Neural crest cell (in vitro differentiated cells): Measurements from ENCODE around the gene RPS6KA1. TPM values are rescaled to one million over a fixed set of nuclear protein-coding genes. Genes with fewer than 3 reads are reported as not detected.

Experiments used
- DNase-seq: peaks from one replicate; pipeline ENCODE4 v3.0.0; 2021; ENCODE audit warnings: low read depth, mixed read lengths, low spot score
- H3K27ac Mint-ChIP-seq: one replicate; pipeline ENCODE4 v1.8.0; 2021; ENCODE audit warnings: mild to moderate bottlenecking, mixed read lengths; ENCODE audit not compliant: unreplicated experiment
- H3K27me3 Mint-ChIP-seq: 2 replicates; pipeline ENCODE4 v1.8.0; 2021; ENCODE audit warnings: low read depth, mild to moderate bottlenecking, mixed read lengths
- H3K36me3 Mint-ChIP-seq: 2 replicates; pipeline ENCODE4 v1.8.0; 2021; ENCODE audit warnings: low read depth, mild to moderate bottlenecking, mixed read lengths
- H3K4me1 Mint-ChIP-seq: 2 replicates; pipeline ENCODE4 v1.8.0; 2021; ENCODE audit warnings: mixed read lengths
- H3K4me3 Mint-ChIP-seq: one replicate; pipeline ENCODE4 v1.8.0; 2021; ENCODE audit warnings: mild to moderate bottlenecking, mixed read lengths
- H3K9me3 Mint-ChIP-seq: 2 replicates; pipeline ENCODE4 v1.8.0; 2021; ENCODE audit warnings: mixed read lengths
- total RNA-seq: library from RNA; stranded (reverse); gene quantifications from 2 replicates; pipeline ENCODE4 v1.2.1, GENCODE V29; 2021
- TF ChIP-seq, protein P1 (sequence below): fragments of 200-600 bp; sonication (generic); conservative IDR thresholded peaks from 2 replicates; pipeline ENCODE4 v1.5.0; 2021; ENCODE audit warnings: antibody characterized with exemption, mild to moderate bottlenecking

Gene RPS6KA1
- total RNA-seq, 1 donor from 2014 or later = 41.6 TPM

DNA sequence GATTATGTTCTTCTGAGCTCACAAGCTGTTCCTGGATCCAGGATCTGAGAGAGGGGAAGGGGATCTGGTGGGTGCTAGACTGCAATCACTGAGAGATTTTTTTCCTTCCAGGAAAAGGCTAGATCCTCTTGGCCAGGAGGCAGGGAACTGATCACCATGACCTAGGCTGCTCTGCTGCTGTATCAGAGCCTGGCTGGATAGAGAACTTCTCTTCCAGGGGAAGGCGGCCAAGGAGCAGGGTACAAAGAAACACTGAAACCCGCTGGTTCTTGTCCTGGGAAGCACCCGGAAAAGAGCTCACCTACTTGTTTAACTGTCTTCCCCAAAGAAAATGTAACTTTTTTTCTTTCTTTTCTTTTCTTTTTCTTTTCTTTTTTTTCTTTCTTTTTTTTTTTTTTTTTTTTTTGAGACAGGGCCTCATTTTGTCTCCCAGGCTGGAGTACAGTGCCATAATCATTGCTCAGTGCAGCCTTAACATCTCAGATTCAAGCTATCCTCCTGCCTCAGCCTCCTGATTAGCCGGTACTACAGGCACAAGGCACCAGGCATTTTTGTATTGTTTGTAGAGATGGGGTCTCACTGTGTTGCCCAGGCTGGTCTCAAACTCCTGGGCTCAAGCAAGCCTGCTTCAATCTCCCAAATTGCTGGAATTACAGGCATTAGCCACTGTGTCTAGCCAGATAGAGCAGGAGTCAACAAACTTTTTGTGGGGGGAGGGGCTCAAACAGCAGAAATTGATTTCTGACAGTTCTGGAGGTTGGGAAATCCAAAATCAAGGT lies 12.4 kb upstream of the RPS6KA1 start:
- H3K4me3 Mint-ChIP-seq = no peak overlapping the region
- TF ChIP-seq, protein P1, sequence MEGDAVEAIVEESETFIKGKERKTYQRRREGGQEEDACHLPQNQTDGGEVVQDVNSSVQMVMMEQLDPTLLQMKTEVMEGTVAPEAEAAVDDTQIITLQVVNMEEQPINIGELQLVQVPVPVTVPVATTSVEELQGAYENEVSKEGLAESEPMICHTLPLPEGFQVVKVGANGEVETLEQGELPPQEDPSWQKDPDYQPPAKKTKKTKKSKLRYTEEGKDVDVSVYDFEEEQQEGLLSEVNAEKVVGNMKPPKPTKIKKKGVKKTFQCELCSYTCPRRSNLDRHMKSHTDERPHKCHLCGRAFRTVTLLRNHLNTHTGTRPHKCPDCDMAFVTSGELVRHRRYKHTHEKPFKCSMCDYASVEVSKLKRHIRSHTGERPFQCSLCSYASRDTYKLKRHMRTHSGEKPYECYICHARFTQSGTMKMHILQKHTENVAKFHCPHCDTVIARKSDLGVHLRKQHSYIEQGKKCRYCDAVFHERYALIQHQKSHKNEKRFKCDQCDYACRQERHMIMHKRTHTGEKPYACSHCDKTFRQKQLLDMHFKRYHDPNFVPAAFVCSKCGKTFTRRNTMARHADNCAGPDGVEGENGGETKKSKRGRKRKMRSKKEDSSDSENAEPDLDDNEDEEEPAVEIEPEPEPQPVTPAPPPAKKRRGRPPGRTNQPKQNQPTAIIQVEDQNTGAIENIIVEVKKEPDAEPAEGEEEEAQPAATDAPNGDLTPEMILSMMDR = no peak
- H3K9me3 Mint-ChIP-seq = peaks cover 3% of the 10 kb centered on the region
- H3K4me1 Mint-ChIP-seq = no peaks in the 10 kb centered on the region
- no peak for DNase-seq
- H3K27me3 Mint-ChIP-seq = no peaks in the 10 kb centered on the region
- H3K27ac Mint-ChIP-seq = no peak overlapping the region
- H3K36me3 Mint-ChIP-seq = no peaks in the 10 kb centered on the region

DNA sequence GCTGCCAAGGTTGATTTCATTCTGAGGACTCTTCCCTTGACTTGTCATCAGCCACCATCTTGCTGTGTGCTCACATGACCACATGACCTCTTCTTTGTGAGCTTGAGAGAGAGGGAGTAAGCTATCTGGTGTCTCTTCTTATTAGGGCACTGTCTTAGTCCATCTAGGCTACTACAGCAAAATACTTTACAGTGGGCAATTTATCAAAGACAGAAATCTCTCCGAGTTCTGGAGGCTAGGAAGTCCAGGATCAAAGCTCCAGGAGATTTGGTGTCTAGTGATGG lies 11.9 kb upstream of the RPS6KA1 start:
- Mint-ChIP-seq H3K27ac (no peak overlapping the region), H3K9me3 (no peaks in the 10 kb centered on the region), H3K27me3 (no peaks in the 10 kb centered on the region), H3K4me3 (no peak overlapping the region), H3K36me3 (no peaks in the 10 kb centered on the region), H3K4me1 (no peaks in the 10 kb centered on the region)
- no peak for DNase-seq
- TF ChIP-seq, protein P1 = no peak

DNA sequence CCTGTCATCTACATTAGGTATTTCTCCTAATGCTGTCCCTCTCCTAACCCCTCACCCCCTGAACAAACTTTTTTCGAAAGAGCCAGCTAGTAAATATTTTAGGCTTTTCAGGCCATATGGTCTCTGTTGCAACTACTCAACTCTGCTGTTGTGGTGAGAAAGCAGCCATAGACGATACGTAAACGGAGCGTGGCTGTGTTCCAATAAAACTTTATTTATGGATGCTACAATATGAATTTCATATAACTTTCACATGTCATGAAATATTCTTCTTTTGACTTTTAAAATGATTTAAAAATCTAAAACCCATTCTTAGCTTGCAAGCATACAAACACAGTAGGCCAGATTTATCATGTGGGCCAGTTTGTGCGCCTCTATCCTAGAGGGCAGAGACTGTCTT lies 11.2 kb upstream of the RPS6KA1 start:
- Mint-ChIP-seq H3K9me3 (no peaks in the 10 kb centered on the region), H3K4me1 (no peaks in the 10 kb centered on the region), H3K36me3 (no peaks in the 10 kb centered on the region), H3K27me3 (no peaks in the 10 kb centered on the region), H3K4me3 (no peak overlapping the region), H3K27ac (no peak overlapping the region)
- no peak for DNase-seq
- TF ChIP-seq, protein P1 = no peak

DNA sequence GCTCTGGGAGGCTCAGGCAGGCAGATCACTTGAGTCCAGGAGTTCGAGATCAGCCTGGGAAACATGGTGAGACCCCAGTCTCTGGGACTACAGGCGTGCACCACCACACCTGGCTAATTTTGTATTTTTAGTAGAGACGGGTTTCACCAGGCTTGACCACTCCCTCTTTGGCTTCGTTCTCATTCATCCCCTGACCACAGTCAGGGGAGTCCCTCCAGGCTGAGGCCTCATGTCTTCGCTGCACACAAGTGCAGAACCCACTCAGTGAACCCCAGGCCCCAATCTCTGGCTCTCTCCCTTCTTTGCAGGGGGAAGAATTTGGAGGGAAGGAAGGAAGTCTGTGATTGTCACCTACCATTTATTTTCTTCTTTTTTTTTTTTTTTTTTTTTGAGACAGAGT lies 9.2 kb upstream of the RPS6KA1 start:
- Mint-ChIP-seq H3K27me3 (peaks cover 11% of the 10 kb centered on the region), H3K4me3 (no peak overlapping the region), H3K9me3 (no peaks in the 10 kb centered on the region), H3K4me1 (no peaks in the 10 kb centered on the region), H3K27ac (no peak overlapping the region), H3K36me3 (no peaks in the 10 kb centered on the region)
- TF ChIP-seq, protein P1 = no peak
- no peak for DNase-seq

DNA sequence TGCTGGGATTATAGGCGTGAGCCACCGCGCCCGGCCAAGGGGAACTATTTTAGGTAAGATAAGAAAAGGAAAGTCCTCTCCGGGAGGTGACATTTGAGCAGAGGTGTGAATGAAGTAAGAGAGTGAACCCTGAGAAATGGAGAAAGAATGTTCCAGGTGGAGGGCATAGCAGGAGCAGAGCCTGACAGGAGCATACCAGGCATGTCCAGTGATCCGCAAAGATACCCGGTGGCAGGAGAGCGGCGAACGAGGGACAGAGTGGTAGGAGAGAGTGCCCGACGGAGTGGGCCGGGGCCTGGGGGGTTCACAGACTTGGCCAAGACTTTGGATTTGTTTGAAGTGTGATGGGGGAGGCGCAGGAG lies 7.9 kb upstream of the RPS6KA1 start:
- H3K4me1 Mint-ChIP-seq = no peaks in the 10 kb centered on the region
- H3K27me3 Mint-ChIP-seq = peaks cover 11% of the 10 kb centered on the region
- no peaks in the 10 kb centered on the region for H3K9me3 Mint-ChIP-seq
- H3K4me3 Mint-ChIP-seq = peak overlapping the region; percentile 7
- TF ChIP-seq, protein P1 = no peak
- DNase-seq = no peak
- H3K36me3 Mint-ChIP-seq = no peaks in the 10 kb centered on the region
- no peak overlapping the region for H3K27ac Mint-ChIP-seq
